Kidney (tissue), 14 donors: ENCODE results near the gene RBL2. TPM values are rescaled to one million over a fixed set of nuclear protein-coding genes. Genes with fewer than 3 reads are reported as not detected.

ENCODE experiments used
- DNase-seq, 5 donors: peaks; one replicate each; pipeline ENCODE4 v3.0.0-alpha.2; 2013 to 2020
- FAIRE-seq: peaks from 2 replicates; lab custom pipeline; 2012; peaks lifted over from hg19 to GRCh38; lab: Jason Lieb, UNC
- H3K27ac ChIP-seq, 2 donors: one replicate each; pipeline ENCODE4 v1.7.0; 2013; ENCODE audit warnings: low read depth in 2 of 2, low read length in 2 of 2, inconsistent platforms in 1 of 2
- H3K27me3 ChIP-seq: one replicate; pipeline ENCODE4 v1.7.1; 2013; ENCODE audit warnings: low read length, inconsistent platforms; ENCODE audit not compliant: control insufficient read depth, insufficient read depth
- H3K36me3 ChIP-seq, 3 donors: one replicate each; pipeline versions ENCODE4 v1.7.0 to v1.7.1; 2013; ENCODE audit warnings: low read length in 3 of 3, control low read depth in 1 of 3, inconsistent platforms in 1 of 3; ENCODE audit not compliant: insufficient read depth in 3 of 3, control insufficient read depth in 2 of 3
- H3K4me1 ChIP-seq, 3 donors: one replicate each; pipeline versions ENCODE4 v1.7.0 to v1.7.1; 2013; ENCODE audit warnings: low read length in 3 of 3, inconsistent platforms in 1 of 3, low read depth in 1 of 3; ENCODE audit not compliant: control insufficient read depth in 2 of 3, insufficient read depth in 2 of 3
- H3K4me3 ChIP-seq, 3 donors: one replicate each; pipeline versions ENCODE4 v1.7.0 to v1.8.1; 2013; ENCODE audit warnings: low read length in 3 of 3, control low read depth in 1 of 3, inconsistent platforms in 1 of 3
- H3K9ac ChIP-seq, 3 donors: one replicate each; pipeline versions ENCODE4 v1.7.0 to v1.7.1; 2013; ENCODE audit warnings: low read length in 3 of 3, control low read depth in 1 of 3, inconsistent platforms in 1 of 3
- H3K9me3 ChIP-seq, 3 donors: one replicate each; pipeline versions ENCODE4 v1.7.0 to v1.7.1; 2013; ENCODE audit warnings: low read length in 3 of 3, control low read depth in 1 of 3, inconsistent platforms in 1 of 3; ENCODE audit not compliant: control insufficient read depth in 2 of 3, insufficient read depth in 1 of 3
- intact Hi-C: fragments of 100-400 bp; cut with DNase I; formaldehyde crosslinking; loops from one replicate; pipeline ENCODE4 v1.11.1; 2022
- polyA plus RNA-seq: library from polyadenylated mRNA; stranded (reverse); fragments of 350-450 nt; fragmentation: Illumina TruSeq; extraction: RNeasy Lipid Tissue Mini Kit (QIAGEN cat#74804); gene quantifications from one replicate; pipeline ENCODE4 v1.2.3, GENCODE V29; 2014; ENCODE audit warnings: low read depth, low replicate concordance; ENCODE audit not compliant: insufficient read depth
- total RNA-seq: library from RNA; stranded (reverse); fragmentation: NEBNext Ultra II Directional; extraction: Animal tissue kit (Norgen Biotek cat#: 25700); gene quantifications from one replicate; pipeline ENCODE4 v1.2.1, GENCODE V29; 2021
- TF ChIP-seq, protein P1 (sequence below): IDR thresholded peaks from 3 replicates; pipeline ENCODE4 v1.5.1; 2012; ENCODE audit warnings: mild to moderate bottlenecking, moderate library complexity, borderline replicate concordance; ENCODE audit not compliant: insufficient read depth; ENCODE audit errors: extremely low read depth
- donor health status: control.
- donor health status: control.
- donor health status: control.
- donor health status: control.
- donor health status: control.
- donor health status: DM: yes; HTN: yes; CAD: no.
- donor health status: Normal renal cell carcinoma (clear cell type).

The RBL2 gene
- total and polyA plus RNA-seq, 2 donors from 2014 or later: 22.7 to 67.9 TPM

- no peak overlapping the region for H3K9ac ChIP-seq
- DNase-seq: no peak
- H3K36me3 ChIP-seq: peaks cover 0 to 4% (median 2%) of the 10 kb centered on the region in 3 donors
- FAIRE-seq: no peak
- no peaks in the 10 kb centered on the region for H3K9me3 ChIP-seq
- H3K4me3 ChIP-seq: no peak overlapping the region
- TF ChIP-seq, protein P1, sequence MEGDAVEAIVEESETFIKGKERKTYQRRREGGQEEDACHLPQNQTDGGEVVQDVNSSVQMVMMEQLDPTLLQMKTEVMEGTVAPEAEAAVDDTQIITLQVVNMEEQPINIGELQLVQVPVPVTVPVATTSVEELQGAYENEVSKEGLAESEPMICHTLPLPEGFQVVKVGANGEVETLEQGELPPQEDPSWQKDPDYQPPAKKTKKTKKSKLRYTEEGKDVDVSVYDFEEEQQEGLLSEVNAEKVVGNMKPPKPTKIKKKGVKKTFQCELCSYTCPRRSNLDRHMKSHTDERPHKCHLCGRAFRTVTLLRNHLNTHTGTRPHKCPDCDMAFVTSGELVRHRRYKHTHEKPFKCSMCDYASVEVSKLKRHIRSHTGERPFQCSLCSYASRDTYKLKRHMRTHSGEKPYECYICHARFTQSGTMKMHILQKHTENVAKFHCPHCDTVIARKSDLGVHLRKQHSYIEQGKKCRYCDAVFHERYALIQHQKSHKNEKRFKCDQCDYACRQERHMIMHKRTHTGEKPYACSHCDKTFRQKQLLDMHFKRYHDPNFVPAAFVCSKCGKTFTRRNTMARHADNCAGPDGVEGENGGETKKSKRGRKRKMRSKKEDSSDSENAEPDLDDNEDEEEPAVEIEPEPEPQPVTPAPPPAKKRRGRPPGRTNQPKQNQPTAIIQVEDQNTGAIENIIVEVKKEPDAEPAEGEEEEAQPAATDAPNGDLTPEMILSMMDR: no peak
- H3K27me3 ChIP-seq: no peaks in the 10 kb centered on the region
- no peak overlapping the region for H3K27ac ChIP-seq
- peaks cover 0 to 10% (median 3%) of the 10 kb centered on the region in 3 donors for H3K4me1 ChIP-seq
- intact Hi-C loops: no loop called here
Observed at GRCh38 chr16:53440125-53440524, 5.9 kb downstream of the RBL2 start.

DNA sequence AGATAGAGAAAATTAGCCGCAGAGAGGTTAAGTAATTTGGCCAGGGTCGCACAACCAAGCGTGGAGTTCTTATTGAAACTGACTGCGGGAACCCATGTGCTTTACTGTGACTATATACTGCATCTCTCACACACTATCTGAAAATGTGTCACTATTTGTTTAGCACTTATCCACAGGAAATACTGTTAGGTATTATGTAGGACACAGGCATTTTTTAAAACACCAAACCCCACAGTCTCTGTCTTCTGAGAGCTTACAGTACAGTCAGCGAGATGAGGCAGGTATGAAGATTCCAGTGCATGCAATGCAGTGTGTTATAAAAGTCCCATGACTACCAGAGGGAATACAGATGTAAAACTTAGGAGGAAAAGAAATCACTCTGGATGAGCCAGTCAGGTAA, 11.3 kb downstream of the RBL2 start:
- Histone ChIP-seq H3K4me3 (no peak overlapping the region), H3K4me1 (no peaks in the 10 kb centered on the region), H3K36me3 (peaks cover 2 to 10% (median 2%) of the 10 kb centered on the region in 3 donors), H3K9ac (no peak overlapping the region), H3K27ac (no peak overlapping the region), H3K27me3 (no peaks in the 10 kb centered on the region), H3K9me3 (no peaks in the 10 kb centered on the region)
- intact Hi-C loops: no loop called here
- TF ChIP-seq, protein P1: no peak
- no peak for FAIRE-seq
- DNase-seq: no peak

GRCh38 chr16:53446090-53446489, 11.8 kb downstream of the RBL2 start:
- intact Hi-C loops: no loop called here
- H3K27me3 ChIP-seq: no peaks in the 10 kb centered on the region
- TF ChIP-seq, protein P1: no peak
- no peaks in the 10 kb centered on the region for H3K4me1 ChIP-seq
- DNase-seq (no peak), FAIRE-seq (no peak)
- no peaks in the 10 kb centered on the region for H3K9me3 ChIP-seq
- H3K27ac ChIP-seq: no peak overlapping the region
- no peak overlapping the region for H3K4me3 ChIP-seq
- peaks cover 2 to 10% (median 2%) of the 10 kb centered on the region in 3 donors for H3K36me3 ChIP-seq
- H3K9ac ChIP-seq: no peak overlapping the region
